GM13976 (cell line): ENCODE data around the gene CDH1.

Experiments
- DNase-seq: peaks from one replicate; pipeline ENCODE4 v3.0.0; 2012; ENCODE audit warnings: low spot score
- in situ Hi-C: fragments of 300-500 bp; cut with MboI; formaldehyde crosslinking; loops from one replicate; pipeline ENCODE4 v1.12.0; 2022; ENCODE audit warnings: low sequenced_read_pairs, mixed read lengths, inconsistent platforms; ENCODE audit not compliant: unreplicated experiment
- TF ChIP-seq, protein P1 (sequence below): IDR thresholded peaks from 2 replicates; pipeline ENCODE4 v1.5.1; 2012; ENCODE audit warnings: borderline replicate concordance, mild to moderate bottlenecking; ENCODE audit not compliant: insufficient read depth; ENCODE audit errors: extremely low read depth, missing control alignments, control extremely low read depth

The CDH1 gene

DNA sequence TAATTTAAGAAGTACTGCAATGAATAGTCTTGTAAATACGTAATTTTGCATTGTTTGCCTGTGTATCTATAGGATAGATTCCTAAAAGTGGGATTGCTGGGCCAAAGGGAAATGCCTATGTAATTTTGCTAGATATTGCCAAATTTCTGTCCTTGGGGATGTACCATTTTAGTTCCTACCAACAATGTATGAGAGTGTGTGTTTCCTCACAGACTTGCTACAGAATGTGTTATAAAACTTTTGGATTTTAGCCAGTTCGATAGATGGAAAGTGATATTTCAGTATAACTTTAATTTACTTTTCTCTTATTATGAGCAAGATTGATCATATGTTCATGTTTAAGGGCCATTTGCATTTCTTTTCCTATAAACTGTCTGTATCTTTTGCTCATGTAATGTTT, 114.5 kb downstream of the CDH1 start:
- TF ChIP-seq, protein P1, sequence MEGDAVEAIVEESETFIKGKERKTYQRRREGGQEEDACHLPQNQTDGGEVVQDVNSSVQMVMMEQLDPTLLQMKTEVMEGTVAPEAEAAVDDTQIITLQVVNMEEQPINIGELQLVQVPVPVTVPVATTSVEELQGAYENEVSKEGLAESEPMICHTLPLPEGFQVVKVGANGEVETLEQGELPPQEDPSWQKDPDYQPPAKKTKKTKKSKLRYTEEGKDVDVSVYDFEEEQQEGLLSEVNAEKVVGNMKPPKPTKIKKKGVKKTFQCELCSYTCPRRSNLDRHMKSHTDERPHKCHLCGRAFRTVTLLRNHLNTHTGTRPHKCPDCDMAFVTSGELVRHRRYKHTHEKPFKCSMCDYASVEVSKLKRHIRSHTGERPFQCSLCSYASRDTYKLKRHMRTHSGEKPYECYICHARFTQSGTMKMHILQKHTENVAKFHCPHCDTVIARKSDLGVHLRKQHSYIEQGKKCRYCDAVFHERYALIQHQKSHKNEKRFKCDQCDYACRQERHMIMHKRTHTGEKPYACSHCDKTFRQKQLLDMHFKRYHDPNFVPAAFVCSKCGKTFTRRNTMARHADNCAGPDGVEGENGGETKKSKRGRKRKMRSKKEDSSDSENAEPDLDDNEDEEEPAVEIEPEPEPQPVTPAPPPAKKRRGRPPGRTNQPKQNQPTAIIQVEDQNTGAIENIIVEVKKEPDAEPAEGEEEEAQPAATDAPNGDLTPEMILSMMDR, result no peak
- DNase-seq, result no peak
- in situ Hi-C loops, result loop anchor here (25.0 kb wide), 1 partner anchor 261 kb away; the partner anchor contains the start of gene HAS3

DNA sequence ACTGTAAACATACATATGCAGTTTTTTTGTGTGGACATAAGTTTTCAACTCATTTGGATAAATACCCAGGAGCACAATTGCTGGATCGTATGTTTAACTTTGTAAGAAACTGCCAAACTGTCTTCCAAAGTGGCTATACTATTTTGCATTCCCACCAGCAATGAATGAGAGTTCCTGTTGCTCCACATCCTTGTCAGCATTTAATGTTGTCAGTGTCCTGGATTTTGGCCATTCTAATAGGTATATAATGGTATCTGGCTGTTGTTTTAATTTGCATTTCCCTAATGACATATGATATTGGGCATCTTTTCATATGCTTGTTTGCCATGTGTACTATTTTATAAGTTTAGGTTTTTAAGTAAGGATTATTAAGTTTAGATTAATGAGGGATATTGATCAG, 120.4 kb downstream of the CDH1 start:
- TF ChIP-seq, protein P1, result no peak
- no peak for DNase-seq
- in situ Hi-C loops, result loop anchor here (25.0 kb wide), 1 partner anchor 255 kb away; the partner anchor contains the start of gene HAS3

DNA sequence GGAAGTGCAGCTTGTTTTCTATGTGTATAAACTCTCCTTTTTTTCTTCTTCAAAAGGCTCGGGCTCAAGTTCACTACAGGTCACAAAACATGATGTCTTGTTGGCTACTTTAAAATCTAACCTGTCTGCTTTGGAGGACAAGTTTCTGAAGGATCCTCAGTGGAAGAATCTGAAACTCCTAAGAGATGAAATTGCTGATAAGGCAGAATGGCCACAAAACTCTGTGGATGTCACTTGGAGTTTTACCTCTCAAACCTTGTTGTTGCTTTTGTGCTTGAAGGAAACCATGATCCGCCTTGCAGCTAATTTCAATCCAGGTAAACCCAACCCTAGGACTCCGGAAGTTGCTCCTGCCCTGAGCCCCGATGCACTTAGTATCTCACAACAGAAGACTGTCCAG, 122.7 kb downstream of the CDH1 start:
- in situ Hi-C loops, result loop anchor here (25.0 kb wide), 1 partner anchor 252 kb away; the partner anchor contains the start of gene HAS3
- TF ChIP-seq, protein P1, result no peak
- DNase-seq, result no peak

DNA sequence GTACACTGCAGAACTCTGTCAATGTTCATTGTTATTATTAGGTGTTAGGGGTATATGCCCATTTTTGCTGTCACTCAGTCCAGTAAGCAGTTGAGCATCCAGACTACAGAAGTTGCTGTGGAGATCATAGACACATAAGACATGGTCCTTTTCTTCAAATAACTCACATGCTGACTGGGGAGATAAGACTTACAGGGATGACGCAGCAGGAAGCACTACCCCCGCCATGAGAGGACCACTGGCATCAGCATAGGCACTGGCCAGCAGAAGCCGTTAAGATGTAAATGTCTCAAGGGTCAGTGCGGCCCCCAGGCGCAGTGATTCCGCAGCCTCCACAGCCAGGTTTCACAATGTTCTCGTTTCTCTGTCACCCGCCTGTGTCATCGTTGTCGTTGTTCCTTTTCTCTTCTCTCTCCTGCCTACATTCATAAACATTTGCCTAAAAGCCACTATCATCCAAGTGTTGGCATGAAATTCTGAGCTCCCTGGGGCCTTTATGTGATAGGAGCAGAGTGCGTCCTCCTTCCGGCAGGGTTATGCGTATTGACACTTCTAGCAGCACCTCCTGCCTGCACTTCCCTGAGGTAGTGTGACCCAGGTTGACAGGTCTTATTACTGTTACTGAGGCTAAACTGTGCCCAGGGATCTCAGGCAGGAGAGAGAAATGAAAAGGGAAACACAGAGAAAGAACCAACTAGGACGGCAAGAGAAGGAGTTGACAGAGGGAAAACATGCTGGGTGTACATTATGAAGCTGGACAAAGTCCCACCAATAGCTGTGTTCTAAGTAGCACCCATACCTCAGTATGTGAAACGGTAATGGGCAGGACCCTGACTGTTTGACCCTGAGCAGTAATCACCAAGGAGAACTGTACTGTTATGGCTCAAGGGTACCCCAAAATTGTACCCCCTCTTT, 124.1 kb downstream of the CDH1 start:
- no peak for DNase-seq
- TF ChIP-seq, protein P1, result no peak
- in situ Hi-C loops, result loop anchor here (25.0 kb wide), 1 partner anchor 251 kb away; the partner anchor contains the start of gene HAS3

DNA sequence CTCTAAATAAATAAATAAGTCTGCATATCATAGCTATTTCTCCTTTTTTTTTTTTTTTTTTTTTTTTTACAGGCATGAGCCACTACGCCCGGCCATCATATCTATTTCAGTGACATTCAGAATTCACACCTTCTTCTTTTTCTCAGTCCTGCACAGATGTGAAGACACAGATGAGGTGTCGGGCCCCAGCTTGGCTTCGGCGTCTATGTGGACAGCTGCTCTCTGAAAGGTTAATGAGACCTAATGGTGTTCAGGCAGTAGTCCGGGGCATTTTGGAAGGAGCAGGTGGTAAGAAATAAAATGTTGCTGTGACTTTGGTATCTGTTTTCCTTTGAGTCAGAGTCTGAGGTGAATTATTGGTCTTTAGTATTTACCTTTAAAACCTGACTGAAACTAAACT, 129.8 kb downstream of the CDH1 start:
- no peak for DNase-seq
- TF ChIP-seq, protein P1, result no peak
- in situ Hi-C loops, result loop anchor here (25.0 kb wide), 1 partner anchor 245 kb away; the partner anchor contains the start of gene HAS3

DNA sequence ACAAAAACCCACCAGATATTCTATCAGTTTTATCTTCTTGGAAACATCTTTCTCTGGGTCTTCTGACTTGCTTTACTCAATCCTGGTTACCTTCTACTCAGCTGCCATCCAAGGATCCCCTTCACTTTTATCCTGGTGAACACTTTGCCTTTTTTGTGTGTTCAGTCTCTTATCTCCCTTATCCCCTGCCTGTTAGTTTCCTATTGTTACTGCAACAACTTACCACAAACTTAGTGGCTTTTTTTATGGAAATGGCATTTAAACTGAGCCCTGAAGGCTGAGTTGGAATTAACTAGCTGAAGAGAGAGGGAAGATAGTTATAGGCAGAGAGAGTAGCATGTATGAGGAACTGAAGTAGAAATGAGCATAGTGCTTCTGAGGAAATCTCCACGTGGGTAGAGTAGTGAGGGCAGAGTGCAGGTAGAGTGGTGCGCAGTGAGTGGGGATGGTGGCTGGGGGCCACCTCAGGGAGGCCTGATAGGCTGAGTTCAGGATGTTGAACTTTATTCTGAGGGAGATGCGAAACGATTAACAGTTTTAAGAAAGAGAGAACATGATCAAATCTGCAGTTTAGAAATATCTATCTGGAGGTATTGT, 132.5 kb downstream of the CDH1 start:
- in situ Hi-C loops, result loop anchor here (25.0 kb wide), 1 partner anchor 243 kb away; the partner anchor contains the start of gene HAS3
- TF ChIP-seq, protein P1, result no peak

More for the DNA sequence above, 132.5 kb downstream of the CDH1 start:
- no peak for DNase-seq
